Epidermal melanocyte (primary cell): ENCODE results near the gene ABTB1.

ENCODE experiments used
- DNase-seq: peaks from one replicate; pipeline ENCODE4 v3.0.0; 2011; ENCODE audit warnings: low spot score; ENCODE audit not compliant: insufficient read length

ABTB1 gene

GRCh38 chr3:127672429-127673190 is at the start of gene ABTB1:
ABTB1 (plus strand) TSS chr3:127672952; CDS start chr3:127673026, 74 bp downstream.
- peak; percentile 87 for DNase-seq

GRCh38 chr3:127624063-127624462 is 48.7 kb upstream of the ABTB1 start:
- DNase-seq: no peak

- DNase-seq: no peak
Measured at GRCh38 chr3:127625821-127626220, 46.9 kb upstream of the ABTB1 start.

- no peak for DNase-seq
Measured at GRCh38 chr3:127628426-127628787, 44.3 kb upstream of the ABTB1 start.

- peak; percentile 46 for DNase-seq
Measured at GRCh38 chr3:127628788-127629466, 43.8 kb upstream of the ABTB1 start, which contains the start of gene PODXL2. PODXL2 (plus strand) TSS chr3:127629185; CDS start chr3:127629220, 35 bp downstream.

GRCh38 chr3:127629467-127630403 is 43.0 kb upstream of the ABTB1 start:
- no peak for DNase-seq

- DNase-seq: no peak
Measured at GRCh38 chr3:127630811-127631714, 41.7 kb upstream of the ABTB1 start.

- no peak for DNase-seq
Measured at GRCh38 chr3:127632035-127632820, 40.5 kb upstream of the ABTB1 start.

GRCh38 chr3:127634653-127635052 is 38.1 kb upstream of the ABTB1 start:
- DNase-seq: no peak

GRCh38 chr3:127637546-127637945 is 35.2 kb upstream of the ABTB1 start:
- DNase-seq: no peak

- no peak for DNase-seq
Measured at GRCh38 chr3:127637971-127638370, 34.8 kb upstream of the ABTB1 start.

GRCh38 chr3:127639173-127640041 is 33.3 kb upstream of the ABTB1 start:
- peak; percentile 73 for DNase-seq

GRCh38 chr3:127640042-127640355 is 32.8 kb upstream of the ABTB1 start:
- no peak for DNase-seq

- DNase-seq: no peak
Measured at GRCh38 chr3:127644641-127645370, 27.9 kb upstream of the ABTB1 start.

GRCh38 chr3:127645371-127646015 is 27.3 kb upstream of the ABTB1 start:
- no peak for DNase-seq

GRCh38 chr3:127646501-127647046 is 26.2 kb upstream of the ABTB1 start:
- no peak for DNase-seq

GRCh38 chr3:127647166-127647844 is 25.4 kb upstream of the ABTB1 start:
- no peak for DNase-seq
